ENCODE measurements around the gene GSN. TPM values are rescaled to one million over a fixed set of nuclear protein-coding genes. Genes with fewer than 3 reads are reported as not detected.
A peak's percentile ranks its signal among the peaks of the same experiment; 100 is the strongest.

GSN gene
- total and polyA plus RNA-seq, 9 of the 15 experiments (the other 6 are each of a cell fraction or from before 2014, with no cell fraction given) = 0.39 to 16.6 (median 8.2) TPM

DNA sequence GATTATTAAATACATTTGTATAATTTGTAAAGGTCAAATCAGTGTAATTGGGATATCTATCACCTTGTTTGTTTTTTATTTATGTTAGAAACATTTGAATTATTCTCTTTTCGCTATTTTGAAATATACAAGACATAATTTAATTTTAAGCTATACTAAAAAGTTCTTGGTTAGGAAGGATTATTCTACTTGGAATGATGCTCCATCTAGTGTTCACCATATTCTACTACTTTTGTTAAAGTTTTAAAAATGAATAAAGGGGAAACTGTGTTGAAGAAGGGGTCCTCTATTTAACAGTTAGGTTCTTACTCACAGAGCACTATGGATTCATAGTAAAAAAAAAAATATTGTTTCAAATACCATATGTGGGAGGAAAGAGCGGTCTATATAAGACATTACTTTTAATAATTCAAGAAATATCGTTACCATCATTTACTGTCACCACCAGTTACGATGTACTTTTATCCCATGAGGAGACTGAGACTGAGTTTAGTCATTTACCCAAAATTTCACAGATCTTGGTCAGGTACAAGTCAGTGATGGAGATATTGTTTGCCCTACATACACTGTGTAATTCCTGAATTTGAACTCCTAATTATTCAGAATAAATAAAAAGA is 108.4 kb downstream of the GSN start (continued):
- TF ChIP-seq, protein P1, sequence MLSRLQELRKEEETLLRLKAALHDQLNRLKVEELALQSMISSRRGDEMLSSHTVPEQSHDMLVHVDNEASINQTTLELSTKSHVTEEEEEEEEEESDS (CRISPR knock-in tag; IDR thresholded peaks at IDR 0.05) = no peak
- TF ChIP-seq, protein P2, sequence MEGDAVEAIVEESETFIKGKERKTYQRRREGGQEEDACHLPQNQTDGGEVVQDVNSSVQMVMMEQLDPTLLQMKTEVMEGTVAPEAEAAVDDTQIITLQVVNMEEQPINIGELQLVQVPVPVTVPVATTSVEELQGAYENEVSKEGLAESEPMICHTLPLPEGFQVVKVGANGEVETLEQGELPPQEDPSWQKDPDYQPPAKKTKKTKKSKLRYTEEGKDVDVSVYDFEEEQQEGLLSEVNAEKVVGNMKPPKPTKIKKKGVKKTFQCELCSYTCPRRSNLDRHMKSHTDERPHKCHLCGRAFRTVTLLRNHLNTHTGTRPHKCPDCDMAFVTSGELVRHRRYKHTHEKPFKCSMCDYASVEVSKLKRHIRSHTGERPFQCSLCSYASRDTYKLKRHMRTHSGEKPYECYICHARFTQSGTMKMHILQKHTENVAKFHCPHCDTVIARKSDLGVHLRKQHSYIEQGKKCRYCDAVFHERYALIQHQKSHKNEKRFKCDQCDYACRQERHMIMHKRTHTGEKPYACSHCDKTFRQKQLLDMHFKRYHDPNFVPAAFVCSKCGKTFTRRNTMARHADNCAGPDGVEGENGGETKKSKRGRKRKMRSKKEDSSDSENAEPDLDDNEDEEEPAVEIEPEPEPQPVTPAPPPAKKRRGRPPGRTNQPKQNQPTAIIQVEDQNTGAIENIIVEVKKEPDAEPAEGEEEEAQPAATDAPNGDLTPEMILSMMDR (IDR thresholded peaks at IDR 0.05 in 2 of 3, conservative IDR thresholded peaks at IDR 0.05 in 1 of 3; ENCODE audit: insufficient read depth in 2 of 3, low read depth in 1 of 3, low read length in 3 of 3) = peak in 2 of 3 experiments; percentile 11 to 33; a peak in 3 of 6 replicates
- TF ChIP-seq PCBP1 (IDR thresholded peaks at IDR 0.05; ENCODE audit: low read depth, low read length, poor library complexity, severe bottlenecking) = no peak
- TF ChIP-seq, protein P3, sequence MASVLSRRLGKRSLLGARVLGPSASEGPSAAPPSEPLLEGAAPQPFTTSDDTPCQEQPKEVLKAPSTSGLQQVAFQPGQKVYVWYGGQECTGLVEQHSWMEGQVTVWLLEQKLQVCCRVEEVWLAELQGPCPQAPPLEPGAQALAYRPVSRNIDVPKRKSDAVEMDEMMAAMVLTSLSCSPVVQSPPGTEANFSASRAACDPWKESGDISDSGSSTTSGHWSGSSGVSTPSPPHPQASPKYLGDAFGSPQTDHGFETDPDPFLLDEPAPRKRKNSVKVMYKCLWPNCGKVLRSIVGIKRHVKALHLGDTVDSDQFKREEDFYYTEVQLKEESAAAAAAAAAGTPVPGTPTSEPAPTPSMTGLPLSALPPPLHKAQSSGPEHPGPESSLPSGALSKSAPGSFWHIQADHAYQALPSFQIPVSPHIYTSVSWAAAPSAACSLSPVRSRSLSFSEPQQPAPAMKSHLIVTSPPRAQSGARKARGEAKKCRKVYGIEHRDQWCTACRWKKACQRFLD (CRISPR knock-in tag; IDR thresholded peaks at IDR 0.05) = no peak
- no peak for TF ChIP-seq KLF10 (CRISPR knock-in tag; IDR thresholded peaks at IDR 0.05)
- TF ChIP-seq ZNF445 (CRISPR knock-in tag; IDR thresholded peaks at IDR 0.05; ENCODE audit: low read depth) = no peak
- TF ChIP-seq ZFP1 (CRISPR knock-in tag; IDR thresholded peaks at IDR 0.05) = no peak
- TF ChIP-seq, protein P4, sequence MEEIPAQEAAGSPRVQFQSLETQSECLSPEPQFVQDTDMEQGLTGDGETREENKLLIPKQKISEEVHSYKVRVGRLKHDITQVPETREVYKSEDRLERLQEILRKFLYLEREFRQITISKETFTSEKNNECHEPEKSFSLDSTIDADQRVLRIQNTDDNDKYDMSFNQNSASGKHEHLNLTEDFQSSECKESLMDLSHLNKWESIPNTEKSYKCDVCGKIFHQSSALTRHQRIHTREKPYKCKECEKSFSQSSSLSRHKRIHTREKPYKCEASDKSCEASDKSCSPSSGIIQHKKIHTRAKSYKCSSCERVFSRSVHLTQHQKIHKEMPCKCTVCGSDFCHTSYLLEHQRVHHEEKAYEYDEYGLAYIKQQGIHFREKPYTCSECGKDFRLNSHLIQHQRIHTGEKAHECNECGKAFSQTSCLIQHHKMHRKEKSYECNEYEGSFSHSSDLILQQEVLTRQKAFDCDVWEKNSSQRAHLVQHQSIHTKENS (CRISPR knock-in tag; IDR thresholded peaks at IDR 0.05) = no peak
- TF ChIP-seq, protein P5, sequence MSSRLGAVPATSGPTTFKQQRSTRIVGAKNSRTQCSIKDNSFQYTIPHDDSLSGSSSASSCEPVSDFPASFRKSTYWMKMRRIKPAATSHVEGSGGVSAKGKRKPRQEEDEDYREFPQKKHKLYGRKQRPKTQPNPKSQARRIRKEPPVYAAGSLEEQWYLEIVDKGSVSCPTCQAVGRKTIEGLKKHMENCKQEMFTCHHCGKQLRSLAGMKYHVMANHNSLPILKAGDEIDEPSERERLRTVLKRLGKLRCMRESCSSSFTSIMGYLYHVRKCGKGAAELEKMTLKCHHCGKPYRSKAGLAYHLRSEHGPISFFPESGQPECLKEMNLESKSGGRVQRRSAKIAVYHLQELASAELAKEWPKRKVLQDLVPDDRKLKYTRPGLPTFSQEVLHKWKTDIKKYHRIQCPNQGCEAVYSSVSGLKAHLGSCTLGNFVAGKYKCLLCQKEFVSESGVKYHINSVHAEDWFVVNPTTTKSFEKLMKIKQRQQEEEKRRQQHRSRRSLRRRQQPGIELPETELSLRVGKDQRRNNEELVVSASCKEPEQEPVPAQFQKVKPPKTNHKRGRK (tag; IDR thresholded peaks at IDR 0.05) = no peak
- no peak for TF ChIP-seq MAFG (tag; conservative IDR thresholded peaks at IDR 0.05)
- no peak for TF ChIP-seq ZNF324 (CRISPR knock-in tag; IDR thresholded peaks at IDR 0.05)
- TF ChIP-seq ETS2 (tag; IDR thresholded peaks at IDR 0.05; ENCODE audit: borderline replicate concordance, poor library complexity, severe bottlenecking) = no peak
- TF ChIP-seq RAD21 (CRISPR knock-in tag; conservative IDR thresholded peaks at IDR 0.05 in 1 of 2, IDR thresholded peaks at IDR 0.05 in 1 of 2) = peak; percentile 20 to 45; a peak in 2 of 4 replicates
- no peak for TF ChIP-seq CREBBP (IDR thresholded peaks at IDR 0.05; ENCODE audit: low read depth, low read length)

Data from K562 (cell line).